ENCODE results near the gene LPCAT4. TPM values are rescaled to one million over a fixed set of nuclear protein-coding genes. Genes with fewer than 3 reads are reported as not detected.

Gene LPCAT4
- total and polyA plus RNA-seq, 2 experiments from 2014 or later: 162 to 172 TPM

DNA sequence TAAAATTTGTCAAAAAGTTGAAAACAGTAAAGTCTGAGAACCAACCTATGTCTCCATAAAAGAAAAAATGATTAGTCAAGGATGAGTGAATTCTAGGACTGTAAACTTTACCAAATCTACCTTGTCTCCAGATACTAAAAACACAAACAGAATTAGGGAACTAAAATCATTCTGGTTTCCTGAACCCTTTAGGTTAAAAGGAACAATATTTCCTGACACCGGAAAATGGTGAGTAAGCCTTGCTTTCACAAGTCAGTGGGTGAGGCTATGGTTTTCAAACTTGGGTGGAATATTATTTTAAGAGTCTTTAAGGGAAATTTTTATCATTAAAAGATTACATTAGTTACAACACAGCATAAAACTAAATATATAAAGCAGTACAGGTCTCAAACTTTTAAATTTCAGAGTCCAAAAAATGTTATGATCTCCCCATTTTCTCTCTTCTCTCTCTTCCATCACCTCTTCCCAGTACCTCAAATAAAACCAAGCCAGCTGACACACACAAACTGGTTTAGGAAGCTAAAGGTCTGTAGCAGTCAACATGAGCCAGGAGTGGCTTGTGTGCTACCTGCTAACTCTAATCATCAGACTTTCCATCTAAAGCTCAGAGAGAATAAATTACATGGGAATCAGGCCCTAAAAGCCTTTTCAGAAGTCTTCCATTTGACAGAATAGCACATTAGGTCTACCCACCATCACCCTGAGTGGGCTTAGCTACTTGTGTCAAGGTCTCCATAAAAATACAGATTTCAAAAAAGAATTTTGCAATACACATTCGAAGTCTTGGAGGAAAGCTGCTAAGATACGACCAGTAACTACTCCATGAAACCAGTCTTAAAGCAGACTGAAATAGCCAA is 31.6 kb downstream of the LPCAT4 start:
- Histone ChIP-seq H3K9me3 (ENCODE audit: low read depth) (no peaks in the 10 kb centered on the region), H3K4me3 (peak overlapping the region; percentile 20)
- TF ChIP-seq, protein P1, sequence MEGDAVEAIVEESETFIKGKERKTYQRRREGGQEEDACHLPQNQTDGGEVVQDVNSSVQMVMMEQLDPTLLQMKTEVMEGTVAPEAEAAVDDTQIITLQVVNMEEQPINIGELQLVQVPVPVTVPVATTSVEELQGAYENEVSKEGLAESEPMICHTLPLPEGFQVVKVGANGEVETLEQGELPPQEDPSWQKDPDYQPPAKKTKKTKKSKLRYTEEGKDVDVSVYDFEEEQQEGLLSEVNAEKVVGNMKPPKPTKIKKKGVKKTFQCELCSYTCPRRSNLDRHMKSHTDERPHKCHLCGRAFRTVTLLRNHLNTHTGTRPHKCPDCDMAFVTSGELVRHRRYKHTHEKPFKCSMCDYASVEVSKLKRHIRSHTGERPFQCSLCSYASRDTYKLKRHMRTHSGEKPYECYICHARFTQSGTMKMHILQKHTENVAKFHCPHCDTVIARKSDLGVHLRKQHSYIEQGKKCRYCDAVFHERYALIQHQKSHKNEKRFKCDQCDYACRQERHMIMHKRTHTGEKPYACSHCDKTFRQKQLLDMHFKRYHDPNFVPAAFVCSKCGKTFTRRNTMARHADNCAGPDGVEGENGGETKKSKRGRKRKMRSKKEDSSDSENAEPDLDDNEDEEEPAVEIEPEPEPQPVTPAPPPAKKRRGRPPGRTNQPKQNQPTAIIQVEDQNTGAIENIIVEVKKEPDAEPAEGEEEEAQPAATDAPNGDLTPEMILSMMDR (IDR thresholded peaks at IDR 0.05; ENCODE audit: low read depth, low read length): no peak

DNA sequence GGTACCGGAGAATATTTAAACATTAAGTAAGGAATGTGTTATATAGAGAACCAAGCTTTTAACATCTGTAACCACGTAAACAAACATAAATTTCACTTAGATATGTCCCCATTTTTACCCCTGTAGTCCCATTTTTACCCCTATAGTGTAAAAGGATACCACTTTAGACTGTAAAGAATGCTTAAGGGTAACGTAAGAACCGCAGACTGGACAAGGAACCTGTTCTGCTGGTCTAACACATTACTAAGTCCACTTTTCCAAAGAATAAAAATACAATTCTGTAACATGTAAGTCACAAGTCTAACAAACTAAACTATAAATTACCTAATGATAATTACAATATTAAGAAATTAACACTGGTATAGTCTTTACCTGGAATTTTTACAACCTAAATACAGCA is 32.3 kb downstream of the LPCAT4 start:
- no peaks in the 10 kb centered on the region for H3K36me3 ChIP-seq
- TF ChIP-seq, protein P1 (IDR thresholded peaks at IDR 0.05; ENCODE audit: low read depth, low read length): no peak
- peak overlapping the region; percentile 20 for H3K4me3 ChIP-seq
- no peaks in the 10 kb centered on the region for H3K27me3 ChIP-seq
- DNase-seq (ENCODE audit: low read depth in 1 of 2, low spot score in 1 of 2): no peak
- peaks cover 36% of the 10 kb centered on the region for H3K4me1 ChIP-seq (ENCODE audit: low read depth)
- no peaks in the 10 kb centered on the region for H3K9me3 ChIP-seq (ENCODE audit: low read depth)
- no peak overlapping the region for H3K27ac ChIP-seq

More for the DNA sequence above, 31.6 kb downstream of the LPCAT4 start:
- Histone ChIP-seq H3K27me3 (no peaks in the 10 kb centered on the region), H3K27ac (no peak overlapping the region), H3K4me1 (ENCODE audit: low read depth) (peaks cover 35% of the 10 kb centered on the region), H3K36me3 (no peaks in the 10 kb centered on the region)
- peak in 1 of 2 donors; percentile 29 for DNase-seq (ENCODE audit: low read depth in 1 of 2, low spot score in 1 of 2)

DNA sequence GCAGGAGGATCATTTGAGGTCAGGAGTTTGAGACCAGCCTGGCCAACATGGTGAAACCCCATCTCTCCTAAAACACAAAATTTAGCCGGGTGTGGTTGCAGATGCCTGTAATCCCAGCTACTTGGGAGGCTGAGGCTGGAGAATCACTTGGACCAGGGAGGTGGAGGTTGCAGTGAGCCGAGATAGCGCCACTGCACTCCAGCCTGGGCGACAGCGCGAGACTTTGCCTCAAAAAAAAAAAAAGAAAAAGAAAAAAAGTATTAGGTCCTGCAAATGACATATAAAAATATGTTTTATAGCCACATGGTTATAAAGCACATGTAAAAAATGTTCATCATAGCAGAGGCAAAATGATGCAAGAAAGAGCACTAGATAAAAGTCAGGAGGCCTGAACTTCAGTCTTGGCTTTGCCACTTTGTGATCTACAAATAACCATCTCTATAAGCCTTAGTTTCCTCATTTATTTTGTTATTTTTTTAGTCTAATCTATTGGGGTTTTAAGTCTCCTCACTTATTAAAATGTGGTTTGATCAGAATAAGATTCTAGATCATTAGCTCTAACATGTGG is 34.4 kb downstream of the LPCAT4 start:
- Histone ChIP-seq H3K36me3 (no peaks in the 10 kb centered on the region), H3K4me3 (no peak overlapping the region), H3K4me1 (ENCODE audit: low read depth) (peaks cover 40% of the 10 kb centered on the region), H3K27me3 (no peaks in the 10 kb centered on the region), H3K9me3 (ENCODE audit: low read depth) (no peaks in the 10 kb centered on the region), H3K27ac (peak overlapping the region; percentile 65)
- DNase-seq (ENCODE audit: low read depth in 1 of 2, low spot score in 1 of 2): no peak
- TF ChIP-seq, protein P1 (IDR thresholded peaks at IDR 0.05; ENCODE audit: low read depth, low read length): no peak

DNA sequence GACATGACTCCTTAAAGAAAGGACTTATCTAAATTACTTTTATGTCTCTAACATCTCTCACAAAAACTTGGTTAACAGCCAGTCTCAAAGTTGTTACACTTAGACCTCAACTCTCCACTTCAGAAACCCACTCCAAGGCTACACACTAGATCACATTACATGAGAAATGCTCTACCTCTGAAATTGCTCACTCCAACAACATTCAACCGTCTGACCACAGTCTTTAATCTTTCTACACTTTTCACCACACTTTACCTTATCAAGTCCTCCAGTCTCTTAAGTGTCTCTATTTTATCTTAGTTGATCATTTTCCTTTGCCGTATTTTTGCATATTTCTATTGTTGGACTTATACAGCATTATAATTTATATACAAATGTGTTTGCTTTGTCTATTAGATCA is 35.2 kb downstream of the LPCAT4 start:
- Histone ChIP-seq H3K27ac (peak overlapping the region; percentile 65), H3K4me1 (ENCODE audit: low read depth) (peaks cover 38% of the 10 kb centered on the region)

DNA sequence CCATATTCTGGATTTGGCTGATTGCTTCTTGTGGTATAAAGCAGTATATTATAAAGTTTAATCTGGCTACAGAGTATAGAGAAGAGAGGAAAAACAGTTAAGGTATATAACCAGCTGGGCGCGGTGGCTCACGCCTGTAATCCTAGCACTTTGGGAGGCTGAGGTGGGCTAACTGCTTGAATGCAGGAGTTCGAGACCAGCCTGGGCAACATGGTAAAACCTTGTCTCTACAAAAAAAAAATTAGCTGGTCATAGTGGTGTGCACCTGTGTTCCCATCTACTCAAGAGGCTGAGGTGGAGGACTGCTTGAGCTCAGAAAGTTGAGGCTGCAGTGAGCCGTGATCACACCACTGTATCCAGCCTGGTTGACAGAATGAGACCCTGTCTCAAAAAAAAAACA is 36.7 kb downstream of the LPCAT4 start:
- TF ChIP-seq, protein P1 (IDR thresholded peaks at IDR 0.05; ENCODE audit: low read depth, low read length): no peak
- Histone ChIP-seq H3K27me3 (no peaks in the 10 kb centered on the region), H3K36me3 (no peaks in the 10 kb centered on the region), H3K27ac (no peak overlapping the region), H3K9me3 (ENCODE audit: low read depth) (no peaks in the 10 kb centered on the region), H3K4me3 (no peak overlapping the region), H3K4me1 (ENCODE audit: low read depth) (peaks cover 31% of the 10 kb centered on the region)
- no peak for DNase-seq (ENCODE audit: low read depth in 1 of 2, low spot score in 1 of 2)

More for the DNA sequence above, 35.2 kb downstream of the LPCAT4 start:
- peak in 1 of 2 donors; percentile 56 for DNase-seq (ENCODE audit: low read depth in 1 of 2, low spot score in 1 of 2)
- TF ChIP-seq, protein P1 (IDR thresholded peaks at IDR 0.05; ENCODE audit: low read depth, low read length): no peak
- Histone ChIP-seq H3K9me3 (ENCODE audit: low read depth) (no peaks in the 10 kb centered on the region), H3K4me3 (no peak overlapping the region), H3K36me3 (no peaks in the 10 kb centered on the region), H3K27me3 (no peaks in the 10 kb centered on the region)
